HUES64 (cell line): ENCODE measurements around the gene NTSR1.

ENCODE experiments used
- H3K27ac ChIP-seq: 2 replicates; pipeline ENCODE4 v1.7.0; 2013; ENCODE audit warnings: low read depth, low read length, inconsistent platforms
- H3K27me3 ChIP-seq: 2 replicates; pipeline ENCODE4 v1.6.1; 2013; ENCODE audit warnings: mild to moderate bottlenecking, low read length; ENCODE audit not compliant: insufficient read depth
- H3K36me3 ChIP-seq: 2 replicates; pipeline ENCODE4 v1.6.1; 2013; ENCODE audit warnings: mild to moderate bottlenecking, low read length; ENCODE audit not compliant: insufficient read depth
- H3K4me1 ChIP-seq: 2 replicates; pipeline ENCODE4 v1.6.1; 2013; ENCODE audit warnings: mild to moderate bottlenecking, low read length, moderate library complexity; ENCODE audit not compliant: insufficient read depth
- H3K4me3 ChIP-seq: 2 replicates; pipeline ENCODE4 v1.5.1; 2013; ENCODE audit warnings: mild to moderate bottlenecking, low read length, moderate library complexity
- H3K9ac ChIP-seq: 2 replicates; pipeline ENCODE4 v1.6.1; 2013; ENCODE audit warnings: mild to moderate bottlenecking, low read depth, low read length
- H3K9me3 ChIP-seq: 2 replicates; pipeline ENCODE4 v1.6.1; 2013; ENCODE audit warnings: low read depth, low read length; ENCODE audit not compliant: insufficient read depth
- WGBS: fragments of 150-250, 120-280 bp; methylation state at CpG from one replicate; pipeline ENCODE4 v1.1.7; 2013; ENCODE audit warnings: missing lambda C conversion rate; 5-methylcytosine and 5-hydroxymethylcytosine counted together

NTSR1 gene

DNA sequence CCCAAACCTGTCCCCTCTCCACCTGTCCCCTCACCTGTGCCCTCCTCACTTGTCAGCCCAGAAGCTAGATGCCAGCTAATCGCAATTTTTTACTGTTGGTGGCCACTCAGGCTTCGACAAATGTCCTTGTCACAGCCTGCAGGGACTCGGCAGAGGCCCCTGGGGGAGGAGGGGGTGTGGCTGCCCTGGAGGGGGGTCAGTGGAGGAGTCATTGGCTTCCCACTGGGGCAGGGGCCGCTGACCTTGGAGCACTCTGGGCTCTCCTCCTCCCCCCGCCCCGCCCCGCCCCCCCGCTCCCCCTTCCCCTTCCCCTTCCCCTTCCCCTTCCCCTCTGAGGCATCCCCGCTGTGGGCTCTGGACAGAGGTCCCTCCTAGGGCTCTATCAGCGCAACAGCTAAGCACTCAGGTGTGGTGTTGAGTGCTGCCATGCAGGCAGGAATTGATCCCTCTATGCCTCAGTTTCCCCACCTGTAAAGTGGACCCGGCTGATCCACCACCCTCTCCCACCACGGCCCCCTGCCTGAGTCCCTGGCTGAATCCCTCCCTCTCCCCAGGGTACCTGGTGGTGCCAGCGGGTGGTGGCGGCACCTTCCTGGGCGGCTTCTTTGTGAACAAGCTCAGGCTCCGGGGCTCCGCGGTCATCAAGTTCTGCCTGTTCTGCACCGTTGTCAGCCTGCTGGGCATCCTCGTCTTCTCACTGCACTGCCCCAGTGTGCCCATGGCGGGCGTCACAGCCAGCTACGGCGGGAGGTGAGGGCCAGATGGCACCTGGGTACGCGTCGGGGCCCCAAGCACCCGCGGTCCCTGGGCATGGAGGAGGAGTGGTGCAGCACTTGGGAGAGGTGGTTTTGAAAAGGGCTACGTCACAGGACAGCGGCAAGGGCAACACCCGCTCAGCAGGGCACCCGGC lies 42.6 kb upstream of the NTSR1 start:
- 86% methylated on average over 27 of the region's 33 CpGs for WGBS
- no peak overlapping the region for H3K27ac ChIP-seq
- no peaks in the 10 kb centered on the region for H3K27me3 ChIP-seq
- no peaks in the 10 kb centered on the region for H3K36me3 ChIP-seq
- H3K4me3 ChIP-seq, result no peak overlapping the region
- no peaks in the 10 kb centered on the region for H3K9me3 ChIP-seq
- H3K9ac ChIP-seq, result no peak overlapping the region
- peaks cover 7% of the 10 kb centered on the region; the same call in 1 of the 2 replicates for H3K4me1 ChIP-seq

DNA sequence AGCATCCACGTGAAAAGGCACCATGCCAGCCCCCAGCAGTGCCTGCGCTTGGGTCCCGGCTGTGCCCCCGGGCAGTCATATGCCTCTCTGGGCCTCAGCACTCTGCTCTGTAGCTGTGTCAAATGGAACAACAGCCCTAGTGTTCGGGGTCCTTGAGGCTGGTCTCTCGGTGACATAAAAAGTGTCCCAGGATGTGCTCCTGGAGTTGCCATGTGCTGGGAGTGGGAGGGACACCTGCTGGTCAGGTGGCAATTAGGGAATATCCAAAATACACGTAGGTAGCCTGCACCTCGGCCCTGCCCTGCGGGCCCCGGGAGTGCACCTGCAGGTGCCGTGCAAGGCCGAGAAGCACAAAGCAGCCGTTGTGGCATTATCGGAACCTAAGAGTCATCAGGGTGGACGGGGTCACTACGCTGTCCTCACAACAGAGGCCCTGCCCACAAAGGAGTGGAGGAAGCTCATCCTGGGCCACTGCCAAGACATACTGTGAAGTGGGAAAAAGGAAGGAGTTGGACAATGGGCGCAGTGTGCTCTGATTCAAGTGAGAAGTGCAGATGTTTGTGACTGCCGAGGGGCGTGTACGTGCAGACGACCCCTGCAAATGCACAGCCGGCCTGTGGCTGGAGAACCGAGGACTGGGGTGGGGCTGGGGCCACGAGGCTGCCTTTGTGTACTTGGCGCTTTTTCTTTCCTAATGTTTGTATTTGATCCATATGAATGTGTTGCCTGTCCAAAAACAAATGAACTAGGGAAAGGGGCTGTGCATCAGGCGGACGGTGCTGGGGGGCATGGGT lies 41.7 kb upstream of the NTSR1 start:
- no peaks in the 10 kb centered on the region for H3K9me3 ChIP-seq
- peaks cover 7% of the 10 kb centered on the region; the same call in 1 of the 2 replicates for H3K4me1 ChIP-seq
- no peaks in the 10 kb centered on the region for H3K27me3 ChIP-seq
- WGBS, result 91% methylated on average over 27 of the region's 27 CpGs
- no peaks in the 10 kb centered on the region for H3K36me3 ChIP-seq
- H3K9ac ChIP-seq, result no peak overlapping the region
- no peak overlapping the region for H3K4me3 ChIP-seq
- no peak overlapping the region for H3K27ac ChIP-seq

DNA sequence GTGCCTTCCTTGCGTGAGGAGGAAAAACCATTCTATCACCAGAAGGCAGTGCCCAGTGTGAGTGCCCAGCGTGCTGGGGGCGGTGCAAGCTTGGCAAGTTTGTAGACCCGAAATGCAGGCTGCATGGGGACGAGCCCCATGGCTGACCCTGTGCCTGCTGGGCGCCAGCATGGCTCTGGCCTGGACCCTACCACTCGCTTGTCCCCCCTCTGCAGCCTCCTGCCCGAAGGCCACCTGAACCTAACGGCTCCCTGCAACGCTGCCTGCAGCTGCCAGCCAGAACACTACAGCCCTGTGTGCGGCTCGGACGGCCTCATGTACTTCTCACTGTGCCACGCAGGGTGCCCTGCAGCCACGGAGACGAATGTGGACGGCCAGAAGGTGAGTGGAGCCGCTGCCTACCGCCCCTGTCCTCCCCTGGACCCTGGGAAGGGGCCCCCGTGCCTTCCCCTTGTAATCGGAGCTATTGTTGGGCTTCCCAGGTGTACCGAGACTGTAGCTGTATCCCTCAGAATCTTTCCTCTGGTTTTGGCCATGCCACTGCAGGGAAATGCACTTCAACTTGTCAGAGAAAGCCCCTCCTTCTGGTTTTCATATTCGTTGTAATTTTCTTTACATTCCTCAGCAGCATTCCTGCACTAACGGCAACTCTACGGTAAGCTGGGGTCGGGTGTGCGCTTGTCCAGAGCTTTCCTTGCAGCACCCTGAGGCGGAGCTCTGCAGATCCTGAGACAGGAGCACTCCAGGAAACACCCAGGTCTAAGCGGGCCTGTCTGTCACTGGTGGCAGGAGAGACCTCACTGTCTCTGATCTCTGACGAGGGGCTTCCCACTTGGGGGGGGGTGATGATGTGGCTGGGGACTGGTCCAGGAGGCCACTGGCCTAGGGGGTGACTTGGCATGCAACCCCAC lies 40.9 kb upstream of the NTSR1 start:
- Histone ChIP-seq H3K4me1 (peaks cover 7% of the 10 kb centered on the region; the same call in 1 of the 2 replicates), H3K9me3 (no peaks in the 10 kb centered on the region), H3K36me3 (no peaks in the 10 kb centered on the region), H3K9ac (no peak overlapping the region), H3K27me3 (no peaks in the 10 kb centered on the region), H3K4me3 (no peak overlapping the region), H3K27ac (no peak overlapping the region)
- 89% methylated on average over 30 of the region's 30 CpGs for WGBS

DNA sequence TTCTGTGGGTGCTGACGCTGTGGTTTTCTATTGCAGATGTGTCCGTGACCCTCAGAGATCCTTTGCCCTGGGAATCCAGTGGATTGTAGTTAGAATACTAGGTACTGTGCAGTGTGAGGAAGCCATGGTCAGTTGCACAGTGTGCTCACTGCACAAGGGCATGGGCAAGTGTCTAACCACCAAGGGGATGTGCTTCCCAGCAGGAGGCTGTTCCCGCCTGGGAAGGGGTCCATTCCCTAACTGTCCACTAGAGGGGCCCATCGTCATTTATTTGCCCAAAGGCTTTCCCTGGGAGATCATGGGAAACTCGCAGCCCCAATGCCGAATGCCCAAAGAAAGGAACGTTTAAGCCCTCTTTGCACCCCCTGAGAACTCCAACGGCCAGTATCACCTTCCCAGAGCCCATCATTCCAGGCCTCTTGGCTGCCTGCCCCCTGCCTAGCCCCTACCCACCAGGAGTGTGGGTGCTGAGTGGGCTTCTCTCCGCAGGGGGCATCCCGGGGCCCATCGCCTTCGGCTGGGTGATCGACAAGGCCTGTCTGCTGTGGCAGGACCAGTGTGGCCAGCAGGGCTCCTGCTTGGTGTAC lies 40.1 kb upstream of the NTSR1 start:
- H3K9ac ChIP-seq, result no peak overlapping the region
- no peaks in the 10 kb centered on the region for H3K27me3 ChIP-seq
- 58% methylated on average over 13 of the region's 13 CpGs for WGBS
- no peak overlapping the region for H3K4me3 ChIP-seq
- H3K4me1 ChIP-seq, result 0 out of 2 replicates have a peak, but pooled peaks cover under 1% of the 10 kb centered on the region
- no peak overlapping the region for H3K27ac ChIP-seq
- no peaks in the 10 kb centered on the region for H3K36me3 ChIP-seq
- H3K9me3 ChIP-seq, result no peaks in the 10 kb centered on the region

DNA sequence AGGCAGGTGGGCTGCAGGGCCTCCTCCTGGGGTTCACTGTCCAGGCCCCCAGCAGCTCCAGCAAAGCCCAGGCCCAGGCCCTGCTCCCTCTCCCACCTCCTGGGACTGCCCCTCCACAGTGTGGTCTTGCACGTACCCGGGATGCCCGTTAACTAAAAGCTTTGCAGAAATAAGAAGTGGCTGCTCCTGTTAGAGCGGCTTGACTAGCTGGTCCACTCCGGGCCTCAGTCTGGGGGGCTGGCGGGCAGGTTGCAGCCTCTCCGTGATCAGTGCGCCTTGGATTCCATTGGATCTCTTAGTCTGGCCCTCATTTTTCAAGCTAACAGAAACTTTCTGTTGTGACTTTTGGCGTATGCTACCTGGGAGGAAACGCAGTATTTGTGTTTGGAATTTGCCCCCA lies 39.4 kb upstream of the NTSR1 start:
- H3K27me3 ChIP-seq, result no peaks in the 10 kb centered on the region
- no peak overlapping the region for H3K4me3 ChIP-seq
- no peaks in the 10 kb centered on the region for H3K36me3 ChIP-seq
- no peaks in the 10 kb centered on the region for H3K9me3 ChIP-seq
- WGBS, result 94% methylated on average over 10 of the region's 10 CpGs
- no peak overlapping the region for H3K9ac ChIP-seq
- H3K27ac ChIP-seq, result no peak overlapping the region
- H3K4me1 ChIP-seq, result no peaks in the 10 kb centered on the region

DNA sequence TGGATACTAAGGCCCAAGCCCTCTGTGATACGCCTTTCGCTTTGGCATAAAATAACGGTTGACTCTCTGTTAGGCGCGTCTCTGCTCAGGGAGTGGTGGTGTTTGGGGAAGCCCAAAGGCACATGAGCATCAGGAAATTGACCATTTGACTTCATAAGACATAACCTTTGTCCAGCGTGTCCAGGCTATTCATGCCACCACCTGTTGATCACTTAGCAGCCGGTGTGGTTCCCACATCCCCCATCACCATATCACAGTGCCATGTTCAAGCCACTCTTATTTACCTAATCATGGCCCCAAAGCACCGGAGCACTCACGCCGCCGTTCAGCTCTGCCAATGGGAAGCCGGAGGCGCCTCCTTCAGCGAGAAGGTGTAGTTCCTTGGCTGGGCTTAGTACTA lies 38.5 kb upstream of the NTSR1 start:
- H3K4me1 ChIP-seq, result no peaks in the 10 kb centered on the region
- 95% methylated on average over 14 of the region's 14 CpGs for WGBS
- no peak overlapping the region for H3K9ac ChIP-seq
- H3K9me3 ChIP-seq, result no peaks in the 10 kb centered on the region
- H3K27ac ChIP-seq, result no peak overlapping the region
- no peaks in the 10 kb centered on the region for H3K27me3 ChIP-seq
- no peaks in the 10 kb centered on the region for H3K36me3 ChIP-seq
- H3K4me3 ChIP-seq, result no peak overlapping the region

DNA sequence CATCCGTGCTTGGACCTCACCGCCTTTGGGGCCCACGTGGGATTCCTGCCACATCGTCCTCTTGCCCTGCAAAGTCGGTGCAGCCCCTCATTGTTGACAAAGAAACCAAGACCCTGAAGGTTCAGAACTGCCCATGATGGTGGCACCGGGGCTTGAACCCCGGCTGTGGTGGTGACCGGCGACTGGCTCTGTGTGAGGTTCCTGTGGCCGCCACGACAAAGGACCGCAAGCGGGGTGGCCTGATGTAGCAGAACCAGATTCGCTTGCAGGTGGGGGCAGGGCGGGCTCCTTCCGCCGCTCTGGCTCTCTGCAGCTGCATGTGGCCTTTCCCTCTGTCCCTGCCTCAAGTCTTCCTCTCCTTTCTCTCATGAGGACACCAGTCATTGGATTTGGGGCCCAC lies 37.6 kb upstream of the NTSR1 start:
- Histone ChIP-seq H3K4me1 (no peaks in the 10 kb centered on the region), H3K4me3 (no peak overlapping the region), H3K36me3 (no peaks in the 10 kb centered on the region), H3K27me3 (no peaks in the 10 kb centered on the region), H3K27ac (no peak overlapping the region), H3K9ac (no peak overlapping the region), H3K9me3 (no peaks in the 10 kb centered on the region)
- 94% methylated on average over 17 of the region's 17 CpGs for WGBS

DNA sequence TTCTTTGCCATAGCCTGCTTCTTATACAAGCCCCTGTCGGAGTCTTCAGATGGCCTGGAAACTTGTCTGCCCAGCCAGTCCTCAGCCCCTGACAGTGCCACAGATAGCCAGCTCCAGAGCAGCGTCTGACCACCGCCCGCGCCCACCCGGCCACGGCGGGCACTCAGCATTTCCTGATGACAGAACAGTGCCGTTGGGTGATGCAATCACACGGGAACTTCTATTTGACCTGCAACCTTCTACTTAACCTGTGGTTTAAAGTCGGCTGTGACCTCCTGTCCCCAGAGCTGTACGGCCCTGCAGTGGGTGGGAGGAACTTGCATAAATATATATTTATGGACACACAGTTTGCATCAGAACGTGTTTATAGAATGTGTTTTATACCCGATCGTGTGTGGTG lies 36.9 kb upstream of the NTSR1 start:
- WGBS, result 95% methylated on average over 15 of the region's 15 CpGs
- H3K9ac ChIP-seq, result no peak overlapping the region
- no peaks in the 10 kb centered on the region for H3K4me1 ChIP-seq
- no peaks in the 10 kb centered on the region for H3K27me3 ChIP-seq
- no peaks in the 10 kb centered on the region for H3K36me3 ChIP-seq
- H3K4me3 ChIP-seq, result no peak overlapping the region
- H3K27ac ChIP-seq, result no peak overlapping the region
- no peaks in the 10 kb centered on the region for H3K9me3 ChIP-seq

DNA sequence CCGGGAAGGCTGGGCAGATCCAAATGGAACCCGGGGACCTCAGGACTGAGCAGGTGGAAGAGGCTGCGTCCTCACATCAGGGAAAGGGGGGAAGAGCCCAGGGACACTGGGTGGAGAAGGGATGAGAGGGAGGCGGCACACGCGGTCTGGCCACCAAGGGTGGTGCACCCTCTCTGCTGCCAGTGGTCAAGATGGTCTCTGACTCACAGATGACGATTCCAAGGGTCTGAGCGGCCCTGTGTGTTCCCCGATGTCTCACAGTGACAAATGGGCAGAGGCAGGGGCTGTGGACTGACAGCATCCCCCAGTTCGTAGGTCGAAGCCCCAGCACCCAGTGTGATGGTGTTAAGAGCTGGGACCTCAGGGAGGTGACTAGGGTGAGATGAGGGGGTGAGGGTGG lies 34.3 kb upstream of the NTSR1 start:
- Histone ChIP-seq H3K27me3 (no peaks in the 10 kb centered on the region), H3K9ac (no peak overlapping the region), H3K27ac (no peak overlapping the region), H3K4me3 (no peak overlapping the region), H3K36me3 (no peaks in the 10 kb centered on the region), H3K9me3 (no peaks in the 10 kb centered on the region), H3K4me1 (no peaks in the 10 kb centered on the region)
- 93% methylated on average over 11 of the region's 11 CpGs for WGBS

DNA sequence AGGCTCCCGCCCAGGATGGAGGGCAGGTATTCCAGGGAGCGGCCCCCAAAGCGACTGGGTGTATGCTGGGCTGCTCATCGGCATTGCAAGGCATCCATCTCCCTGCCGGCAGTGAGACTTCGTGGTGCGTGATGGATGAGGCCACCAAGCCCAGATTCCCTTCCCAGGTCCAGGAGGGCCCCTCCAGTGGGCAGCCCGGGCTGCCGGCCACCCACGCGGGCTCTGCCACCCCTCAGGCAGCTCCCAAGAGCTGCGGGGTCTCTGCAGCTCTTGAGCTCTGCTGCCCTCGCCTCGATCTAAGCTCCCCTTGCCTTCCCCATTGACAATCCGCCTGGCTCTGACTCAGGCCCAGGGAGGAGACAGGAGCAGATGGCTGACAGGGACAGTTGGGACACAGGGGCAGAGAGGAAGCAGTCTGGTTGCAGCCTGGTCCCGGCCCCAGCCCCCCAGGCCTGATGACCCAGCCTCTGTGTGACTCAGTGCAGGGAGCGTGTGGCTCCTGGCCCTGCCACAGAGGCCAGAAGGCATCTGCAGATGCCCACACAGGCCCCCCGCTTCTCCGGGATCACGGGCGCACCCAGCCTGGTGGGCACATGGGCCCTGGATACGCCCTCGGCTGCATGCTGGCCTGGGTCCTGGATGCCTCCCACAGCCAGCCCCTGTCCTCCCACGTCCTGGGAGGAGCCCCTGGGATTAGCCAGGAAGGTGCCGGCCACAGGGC lies 33.3 kb upstream of the NTSR1 start:
- Histone ChIP-seq H3K27ac (no peak overlapping the region), H3K27me3 (no peaks in the 10 kb centered on the region), H3K4me3 (no peak overlapping the region), H3K36me3 (no peaks in the 10 kb centered on the region), H3K4me1 (no peaks in the 10 kb centered on the region), H3K9me3 (peaks cover 3% of the 10 kb centered on the region; the same call in 1 of the 2 replicates), H3K9ac (no peak overlapping the region; the same call in 1 of the 2 replicates)
- WGBS, result 92% methylated on average over 25 of the region's 25 CpGs
